Liver (tissue), 9 donors: Measurements from ENCODE around the gene SIX3. TPM values are rescaled to one million over a fixed set of nuclear protein-coding genes. Genes with fewer than 3 reads are reported as not detected.

ENCODE experiments used
- DNase-seq: peaks from one replicate; pipeline ENCODE4 v3.0.0-alpha.2; 2017; ENCODE audit warnings: low spot score
- H3K27ac ChIP-seq, 2 donors: one replicate each; pipeline ENCODE4 v1.7.0; 2013; ENCODE audit warnings: inconsistent platforms in 2 of 2, low read length in 2 of 2, control low read depth in 1 of 2, low read depth in 1 of 2, mild to moderate bottlenecking in 1 of 2
- H3K27me3 ChIP-seq, 4 donors: one replicate each; pipeline versions ENCODE4 v1.6.1 to v1.7.0; 2013; ENCODE audit warnings: low read length in 3 of 4, inconsistent platforms in 1 of 4, mild to moderate bottlenecking in 1 of 4, moderate library complexity in 1 of 4; ENCODE audit not compliant: control insufficient read depth in 4 of 4, insufficient read depth in 4 of 4
- H3K36me3 ChIP-seq, 4 donors: one replicate each; pipeline versions ENCODE4 v1.6.1 to v1.7.0; 2013; ENCODE audit warnings: low read length in 3 of 4, mild to moderate bottlenecking in 3 of 4, low read depth in 1 of 4, moderate library complexity in 1 of 4; ENCODE audit not compliant: control insufficient read depth in 4 of 4, insufficient read depth in 3 of 4
- H3K4me1 ChIP-seq, 4 donors: one replicate each; pipeline versions ENCODE4 v1.6.1 to v1.7.0; 2013; ENCODE audit warnings: low read length in 3 of 4, mild to moderate bottlenecking in 3 of 4, moderate library complexity in 1 of 4; ENCODE audit not compliant: control insufficient read depth in 4 of 4, insufficient read depth in 4 of 4
- H3K4me3 ChIP-seq, 3 donors: one replicate each; pipeline versions ENCODE4 v1.6.1 to v1.7.0; 2013; ENCODE audit warnings: low read length in 3 of 3, control low read depth in 1 of 3, low read depth in 1 of 3, mild to moderate bottlenecking in 1 of 3
- H3K9ac ChIP-seq, 2 donors: one replicate each; pipeline ENCODE4 v1.7.0; 2013; ENCODE audit warnings: low read length in 2 of 2, mild to moderate bottlenecking in 2 of 2, moderate library complexity in 2 of 2, control low read depth in 1 of 2, low read depth in 1 of 2
- H3K9me3 ChIP-seq, 4 donors: one replicate each; pipeline versions ENCODE4 v1.6.1 to v1.7.0; 2013; ENCODE audit warnings: low read length in 3 of 4; ENCODE audit not compliant: control insufficient read depth in 4 of 4
- CTCF ChIP-seq: fragments of 150-350 bp; IDR thresholded peaks from 2 replicates; pipeline ENCODE4 v1.5.1; 2017; ENCODE audit warnings: improper control_type of control experiment, low read depth, low read length; ENCODE audit not compliant: missing input control
- EGR1 ChIP-seq, 2 donors: IDR thresholded peaks; 2 replicates each; pipeline ENCODE4 v1.6.1; 2016 to 2018; ENCODE audit warnings: antibody characterized with exemption in 2 of 2, low read depth in 2 of 2
- FOXA1 ChIP-seq: IDR thresholded peaks from 2 replicates; pipeline ENCODE4 v1.6.1; 2016; ENCODE audit warnings: antibody characterized with exemption
- FOXA2 ChIP-seq: IDR thresholded peaks from 2 replicates; pipeline ENCODE4 v1.6.1; 2016; ENCODE audit warnings: antibody characterized with exemption
- HNF4A ChIP-seq, 2 donors: conservative IDR thresholded peaks; 2 replicates each; pipeline ENCODE4 v1.6.1; 2016; ENCODE audit warnings: antibody characterized with exemption in 2 of 2, mild to moderate bottlenecking in 2 of 2
- JUND ChIP-seq, 2 donors: IDR thresholded peaks; 2 replicates each; pipeline ENCODE4 v1.6.1; 2016; ENCODE audit warnings: antibody characterized with exemption in 2 of 2
- MAX ChIP-seq: IDR thresholded peaks from 2 replicates; pipeline ENCODE4 v1.6.1; 2016; ENCODE audit warnings: antibody characterized with exemption
- NR2F2 ChIP-seq: IDR thresholded peaks from 2 replicates; pipeline ENCODE4 v1.6.1; 2016; ENCODE audit warnings: antibody characterized with exemption
- REST ChIP-seq: IDR thresholded peaks from 2 replicates; pipeline ENCODE4 v1.6.1; 2016; ENCODE audit warnings: antibody characterized with exemption, mild to moderate bottlenecking
- RXRA ChIP-seq, 2 donors: IDR thresholded peaks; 2 replicates each; pipeline ENCODE4 v1.6.1; 2017 to 2018; ENCODE audit warnings: antibody characterized with exemption in 2 of 2, mild to moderate bottlenecking in 1 of 2
- SP1 ChIP-seq: IDR thresholded peaks from 2 replicates; pipeline ENCODE4 v1.6.1; 2018; ENCODE audit warnings: antibody characterized with exemption, mild to moderate bottlenecking
- TAF1 ChIP-seq: conservative IDR thresholded peaks from 2 replicates; pipeline ENCODE4 v1.6.1; 2016; ENCODE audit warnings: antibody characterized with exemption, mild to moderate bottlenecking
- YY1 ChIP-seq: IDR thresholded peaks from 2 replicates; pipeline ENCODE4 v1.6.1; 2016; ENCODE audit warnings: antibody characterized with exemption, mild to moderate bottlenecking
- ZBTB33 ChIP-seq: IDR thresholded peaks from 2 replicates; pipeline ENCODE4 v1.6.1; 2016; ENCODE audit warnings: antibody characterized with exemption
- WGBS: extraction: QIAGEN DNeasy Blood & Tissue Kit; methylation state at CpG from one replicate; pipeline ENCODE4 v1.1.7; 2013; 5-methylcytosine and 5-hydroxymethylcytosine counted together
- polyA plus RNA-seq, 2 donors: library from polyadenylated mRNA; stranded (reverse) in 1 of 2; unstranded in 1 of 2; fragments of 200-250 nt in 1 of 2; fragments of >200 nt in 1 of 2; fragmentation: Nextera tagmentation in 1 of 2; extraction: Ambion mirVana in 1 of 2; gene quantifications; one replicate each; pipeline versions ENCODE4 v1.2.1 to v1.2.3, GENCODE V29; 2013 to 2015
- total RNA-seq, 2 donors: library from RNA; depleted of rRNA; stranded (reverse); fragments of >200 nt; gene quantifications; one replicate each; pipeline ENCODE4 v1.2.3, GENCODE V29; 2014
- donor health status: healthy.
- donor health status: healthy.
- donor health status: healthy.
- donor health status: healthy.
- donor health status: healthy.

The SIX3 gene
- total and polyA plus RNA-seq, 4 donors: not detected

- Histone ChIP-seq H3K4me1 (no peaks in the 10 kb centered on the region), H3K27me3 (peaks cover 0 to 9% (median 4%) of the 10 kb centered on the region in 4 donors), H3K9me3 (no peaks in the 10 kb centered on the region), H3K36me3 (no peaks in the 10 kb centered on the region), H3K9ac (no peak overlapping the region), H3K27ac (no peak overlapping the region), H3K4me3 (no peak overlapping the region)
- no peak for TF ChIP-seq EGR1 (IDR thresholded peaks at IDR 0.05; ENCODE audit: low read depth in 2 of 2)
- no peak for TF ChIP-seq NR2F2
- TF ChIP-seq ZBTB33: no peak
- TF ChIP-seq HNF4A (conservative IDR thresholded peaks at IDR 0.05): no peak
- TF ChIP-seq JUND (IDR thresholded peaks at IDR 0.05): no peak
- TF ChIP-seq MAX: no peak
- no peak for TF ChIP-seq FOXA2
- TF ChIP-seq CTCF: no peak
- TF ChIP-seq REST: no peak
- no peak for TF ChIP-seq YY1
- no peak for TF ChIP-seq FOXA1
- DNase-seq: no peak
- WGBS: 71% methylated on average over 2 of the region's 2 CpGs
These were observed 20.8 kb upstream of the SIX3 start for GRCh38 chr2:44920751-44921150.

GRCh38 chr2:44922776-44923175 lies 18.7 kb upstream of the SIX3 start:
- Histone ChIP-seq H3K27ac (no peak overlapping the region), H3K9me3 (no peaks in the 10 kb centered on the region), H3K4me1 (no peaks in the 10 kb centered on the region), H3K9ac (no peak overlapping the region), H3K36me3 (no peaks in the 10 kb centered on the region), H3K4me3 (no peak overlapping the region), H3K27me3 (peaks cover 0 to 16% (median 10%) of the 10 kb centered on the region in 4 donors)
- WGBS: 84% methylated on average over 6 of the region's 6 CpGs
- TF ChIP-seq TAF1 (no peak), REST (no peak), YY1 (no peak), SP1 (no peak), CTCF (no peak), RXRA (IDR thresholded peaks at IDR 0.05) (no peak), FOXA1 (no peak), HNF4A (conservative IDR thresholded peaks at IDR 0.05) (no peak)
- no peak for DNase-seq
